ENCODE results near the gene RPS6KA5.
"Not testable (repeated sequence)": the region's sequence is repeated elsewhere in the genome, so short reads cannot be mapped to it uniquely, and the experiment has no call there.

RPS6KA5 gene

GRCh38 chr14:91060351-91061055, at the start of gene RPS6KA5:
TSS of gene RPS6KA5 (minus strand) at chr14:91060641. CDS start at chr14:91060434, 207 bp downstream.
- DNase-seq (ENCODE audit: low read depth), result peak; percentile 100

DNA sequence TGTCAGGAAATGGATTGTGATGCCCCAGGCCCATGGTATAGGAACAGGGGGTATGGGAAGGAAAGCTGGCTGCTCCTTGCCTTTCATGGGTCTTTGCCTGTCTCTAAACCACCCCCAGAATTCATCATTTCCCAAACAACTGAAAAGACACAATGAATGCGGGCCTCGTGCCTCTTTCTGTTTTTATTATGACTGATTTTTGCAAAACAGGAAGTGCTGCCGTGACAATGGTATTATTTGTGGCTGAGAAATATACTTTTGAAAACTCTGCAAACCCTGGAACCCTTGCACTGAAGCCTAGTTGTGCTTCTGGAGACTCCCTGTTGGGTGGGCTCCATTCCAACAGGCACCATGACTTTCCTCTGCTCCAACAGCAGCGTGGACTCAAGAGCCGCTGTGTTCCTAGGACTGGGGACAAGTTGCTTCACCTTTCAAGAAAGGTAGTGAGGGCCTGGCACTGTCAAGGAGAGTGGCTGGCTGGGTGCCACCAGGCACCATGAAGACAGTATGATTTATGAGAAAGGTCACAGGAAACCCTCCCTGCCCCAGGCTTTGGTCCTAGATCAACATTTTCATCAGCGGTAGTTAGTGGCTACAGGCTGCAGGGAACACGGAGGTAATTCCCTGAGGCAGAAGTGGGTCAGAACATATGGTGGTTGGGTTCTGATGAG, 48.6 kb upstream of the RPS6KA5 start:
- DNase-seq (ENCODE audit: low read depth), result no peak

- DNase-seq (ENCODE audit: low read depth), result no peak
Observed at GRCh38 chr14:91103116-91103515, 42.7 kb upstream of the RPS6KA5 start.

GRCh38 chr14:91100102-91100501, 39.7 kb upstream of the RPS6KA5 start:
- DNase-seq (ENCODE audit: low read depth), result no peak

DNA sequence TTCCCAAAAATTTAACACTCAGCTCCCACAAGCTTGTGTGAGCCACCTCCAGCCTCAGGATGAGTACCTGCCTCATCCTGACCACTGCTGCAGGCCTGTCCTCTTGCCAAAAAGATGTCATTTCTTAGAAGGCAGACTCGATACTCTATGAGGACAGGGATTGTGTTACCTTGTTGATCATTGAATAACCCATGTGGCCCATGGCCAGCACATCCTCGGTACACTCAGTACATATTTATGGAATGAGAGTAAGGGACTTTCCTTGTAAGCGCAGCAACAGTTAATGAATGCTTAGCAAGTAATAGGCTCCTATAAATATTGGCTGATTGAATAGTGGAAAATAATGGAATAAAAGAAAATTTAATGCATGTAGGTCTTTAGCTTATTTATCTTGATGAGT, 38.1 kb upstream of the RPS6KA5 start:
- DNase-seq (ENCODE audit: low read depth), result no peak

GRCh38 chr14:91097657-91098056, 37.2 kb upstream of the RPS6KA5 start:
- not testable (repeated sequence) for DNase-seq (ENCODE audit: low read depth)

DNA sequence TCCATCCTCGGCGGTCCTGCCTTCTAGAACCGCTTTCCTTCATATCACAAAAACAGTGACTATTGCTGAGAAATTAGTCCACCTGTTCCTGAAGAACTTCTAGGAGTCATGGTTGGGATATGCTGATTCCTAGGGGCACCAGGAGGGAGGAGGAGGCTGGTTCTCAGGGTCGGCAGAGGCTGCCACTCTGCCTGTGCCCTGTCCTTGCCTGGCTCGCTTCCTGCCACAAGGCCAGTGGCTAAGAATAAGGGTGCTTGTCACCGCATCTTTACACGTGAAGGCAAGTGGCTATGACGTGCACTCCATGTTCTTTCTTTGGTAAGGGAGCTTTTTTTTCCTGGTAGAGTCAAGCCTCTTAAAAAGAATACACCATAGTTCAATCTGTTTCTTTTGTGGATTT, 34.7 kb upstream of the RPS6KA5 start:
- DNase-seq (ENCODE audit: low read depth), result no peak

DNA sequence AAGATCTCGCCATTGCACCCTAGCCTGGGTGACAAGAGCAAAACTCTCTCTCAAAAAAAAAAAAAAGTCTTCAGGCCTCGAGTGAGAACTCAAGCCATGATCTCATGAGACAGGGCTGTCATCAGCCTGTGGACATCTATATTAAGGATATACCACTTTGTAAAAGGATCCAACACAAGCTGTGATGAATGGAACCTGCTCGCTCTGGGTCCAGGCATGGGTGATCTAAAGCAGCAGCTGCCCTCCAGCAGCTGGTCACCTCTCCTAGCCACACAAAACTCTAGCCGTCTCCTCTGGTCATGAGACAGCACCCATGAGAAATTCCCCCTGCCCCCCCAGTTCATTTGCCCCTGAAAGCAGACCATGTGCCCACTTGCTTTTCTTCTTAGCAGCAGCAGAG, 34.3 kb upstream of the RPS6KA5 start:
- DNase-seq (ENCODE audit: low read depth), result no peak

GRCh38 chr14:91093743-91094472, 33.5 kb upstream of the RPS6KA5 start:
- DNase-seq (ENCODE audit: low read depth), result not testable (repeated sequence)

GRCh38 chr14:91092073-91092472, 31.6 kb upstream of the RPS6KA5 start:
- no peak for DNase-seq (ENCODE audit: low read depth)

DNA sequence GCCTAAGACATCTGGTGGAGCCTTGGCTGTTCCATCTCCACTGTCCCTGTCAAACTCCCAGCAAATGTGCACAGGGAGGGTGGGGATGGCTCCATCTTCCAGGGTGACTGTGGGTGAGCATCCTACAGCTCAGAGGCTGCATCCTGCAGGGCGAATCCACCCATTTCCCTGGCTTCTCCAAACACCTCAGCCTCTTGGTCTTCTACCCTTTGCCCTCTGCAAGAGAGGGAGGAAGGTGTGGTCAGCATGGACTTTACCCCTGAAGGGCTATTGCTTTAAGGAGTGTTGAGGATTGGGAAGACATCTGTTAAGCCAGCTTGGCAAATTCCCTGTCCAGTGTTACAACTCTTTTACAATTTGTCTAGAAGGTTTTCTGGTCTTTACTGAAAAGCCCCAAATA, 30.3 kb upstream of the RPS6KA5 start:
- no peak for DNase-seq (ENCODE audit: low read depth)

DNA sequence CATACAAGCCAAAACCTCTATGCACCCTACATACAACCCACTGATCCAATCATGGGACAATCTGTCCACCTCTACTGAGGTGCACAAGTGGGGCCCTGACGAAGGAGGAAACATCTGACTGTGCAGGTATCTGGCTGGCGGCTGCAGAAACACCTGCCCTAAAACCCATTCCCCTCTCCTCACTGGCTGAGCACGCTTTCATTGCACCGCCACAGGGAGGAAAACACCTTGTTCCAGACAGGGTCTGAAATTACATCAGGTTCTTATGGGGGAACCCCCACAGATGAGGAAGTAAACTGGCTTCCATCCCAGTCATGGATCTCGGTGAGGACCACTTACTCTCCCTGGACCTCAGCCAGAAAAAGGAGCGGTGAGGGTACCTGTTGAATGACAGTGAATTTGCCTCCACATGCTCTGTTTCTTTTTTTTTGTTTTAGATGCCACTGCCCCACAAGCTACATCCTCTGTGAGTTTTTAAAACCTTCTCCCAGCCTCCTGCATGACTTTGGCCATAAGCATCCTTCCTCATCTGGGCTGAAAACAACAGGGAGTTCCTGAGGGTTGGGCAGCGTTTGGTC, 29.6 kb upstream of the RPS6KA5 start:
- no peak for DNase-seq (ENCODE audit: low read depth)

GRCh38 chr14:91088585-91089235, 28.3 kb upstream of the RPS6KA5 start:
- no peak for DNase-seq (ENCODE audit: low read depth)

DNA sequence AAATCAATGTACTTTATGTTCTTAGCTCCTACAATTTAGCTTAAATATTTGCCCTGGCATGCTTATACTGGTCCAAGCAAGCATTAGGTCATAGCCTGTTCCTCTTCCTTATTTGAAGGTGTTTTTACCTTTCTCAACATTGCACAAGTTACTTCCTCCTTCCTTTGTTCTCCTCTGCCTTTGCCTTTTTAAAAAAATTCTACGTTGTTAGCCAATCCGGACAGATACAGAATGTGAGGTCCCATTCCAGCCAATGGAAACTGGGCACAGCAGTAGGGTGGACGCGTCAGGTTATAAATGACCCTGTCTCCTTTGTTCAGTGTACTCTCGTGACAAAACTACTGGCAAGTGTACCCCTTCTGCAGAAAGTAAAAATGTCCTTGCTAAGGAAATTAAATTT, 27.0 kb upstream of the RPS6KA5 start:
- not testable (repeated sequence) for DNase-seq (ENCODE audit: low read depth)

GRCh38 chr14:91084516-91084915, 24.1 kb upstream of the RPS6KA5 start:
- no peak for DNase-seq (ENCODE audit: low read depth)

GRCh38 chr14:91082282-91082681, 21.8 kb upstream of the RPS6KA5 start:
- no peak for DNase-seq (ENCODE audit: low read depth)

DNA sequence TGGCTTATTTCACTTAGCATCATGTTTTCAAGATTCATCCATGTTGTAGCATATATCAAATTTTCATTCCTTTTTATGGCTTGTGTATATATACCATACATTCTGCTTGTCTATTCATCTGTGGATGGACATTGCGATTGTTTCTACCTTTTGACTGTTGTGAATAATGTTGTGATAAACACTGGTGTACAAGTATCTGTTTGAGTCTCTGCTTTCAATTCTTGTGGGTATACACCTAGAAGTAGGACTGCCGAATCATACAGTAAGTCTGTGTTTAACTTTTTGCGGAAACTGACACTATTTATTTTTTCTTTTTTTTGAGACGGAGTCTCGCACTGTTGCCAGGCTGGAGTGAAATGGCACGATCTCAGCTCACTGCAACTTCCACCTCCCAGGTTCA, 19.6 kb upstream of the RPS6KA5 start:
- DNase-seq (ENCODE audit: low read depth), result no peak

GRCh38 chr14:91078095-91078737, 17.8 kb upstream of the RPS6KA5 start:
- DNase-seq (ENCODE audit: low read depth), result peak; percentile 9

DNA sequence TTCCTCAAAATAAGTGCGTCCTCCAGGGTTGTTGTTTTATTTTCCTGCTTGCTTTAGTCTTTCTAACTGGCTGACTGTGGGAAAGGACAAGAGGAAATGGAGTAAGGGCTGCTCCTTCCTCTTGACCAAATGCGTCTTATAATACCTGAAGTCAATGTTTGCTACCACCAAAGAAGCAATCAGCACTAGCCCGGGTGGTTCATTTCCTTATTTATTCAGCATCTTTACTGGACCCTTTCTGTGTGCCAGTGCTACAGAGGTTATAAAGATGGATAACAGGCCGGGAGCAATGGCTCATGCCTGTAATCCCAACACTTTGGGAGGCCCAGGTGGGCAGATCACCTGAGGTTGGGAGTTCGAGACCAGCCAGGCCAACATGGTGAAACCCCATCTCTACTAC, 15.1 kb upstream of the RPS6KA5 start:
- no peak for DNase-seq (ENCODE audit: low read depth)

- DNase-seq (ENCODE audit: low read depth), result no peak
Observed at GRCh38 chr14:91070572-91070971, 10.1 kb upstream of the RPS6KA5 start.

DNA sequence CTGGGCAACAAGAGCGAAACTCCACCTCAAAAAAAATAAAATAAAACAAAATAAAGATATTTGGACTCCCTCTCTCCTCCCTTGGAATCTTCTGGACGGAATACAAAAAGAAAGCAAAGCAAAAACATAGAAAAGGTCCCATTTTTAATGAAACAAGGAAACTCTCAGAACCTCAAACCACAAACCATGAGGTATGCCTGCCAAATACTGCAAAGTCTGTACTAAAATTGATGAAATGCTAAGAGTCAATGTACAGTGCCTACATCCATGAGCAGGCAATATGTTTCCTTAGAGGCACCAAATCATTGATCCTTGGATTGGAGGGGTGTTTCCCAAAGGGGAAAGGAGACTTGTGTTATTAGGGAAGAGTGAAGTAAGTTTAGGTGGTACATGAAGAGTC, 8.2 kb upstream of the RPS6KA5 start:
- DNase-seq (ENCODE audit: low read depth), result no peak

DNA sequence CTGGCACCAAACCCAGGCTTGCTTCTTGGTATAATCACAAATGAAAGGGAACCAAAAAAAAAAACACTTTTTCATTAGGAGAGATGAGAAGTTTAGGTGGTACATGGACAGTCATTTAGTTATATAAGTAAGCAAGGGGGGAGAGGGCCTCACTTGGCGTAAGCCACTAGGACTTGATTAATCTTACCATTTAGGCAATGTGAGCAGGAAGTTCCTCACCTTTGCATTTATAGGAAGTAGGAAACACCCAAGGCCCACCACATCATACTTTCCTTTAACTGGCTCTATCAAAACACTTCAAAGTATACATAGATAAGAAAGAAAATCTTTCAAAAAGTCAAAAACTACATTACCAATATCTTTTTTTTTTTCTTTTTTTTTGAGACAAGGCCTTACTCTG, 6.7 kb upstream of the RPS6KA5 start:
- DNase-seq (ENCODE audit: low read depth), result peak; percentile 21

Data from T-helper 22 cell (primary cell).